GM18907 (cell line): ENCODE results near the gene GLS.
A peak's percentile ranks its signal among the peaks of the same experiment; 100 is the strongest.
"Not testable (repeated sequence)": the region's sequence is repeated elsewhere in the genome, so short reads cannot be mapped to it uniquely, and the experiment has no call there.

Experiments used
- ATAC-seq: cut with Tn5 transposase; IDR thresholded peaks from one replicate; pipeline ENCODE4 v1.9.1; 2021; ENCODE audit warnings: mild to moderate bottlenecking, moderate library complexity; ENCODE audit not compliant: unreplicated experiment

The GLS gene

GRCh38 chr2:190882856-190883582 lies 2.4 kb downstream of the GLS start:
- ATAC-seq = no peak

GRCh38 chr2:190885844-190886243 lies 5.2 kb downstream of the GLS start:
- not testable (repeated sequence) for ATAC-seq

- ATAC-seq = peak; percentile 63
These were observed 6.5 kb downstream of the GLS start for GRCh38 chr2:190887089-190887488.

- ATAC-seq = no peak
These were observed 7.8 kb downstream of the GLS start for GRCh38 chr2:190888449-190888848.

- ATAC-seq = no peak
These were observed 8.7 kb downstream of the GLS start for GRCh38 chr2:190889175-190889943.

GRCh38 chr2:190891372-190891771 lies 10.8 kb downstream of the GLS start:
- ATAC-seq = peak; percentile 58

GRCh38 chr2:190891889-190892288 lies 11.3 kb downstream of the GLS start:
- no peak for ATAC-seq

GRCh38 chr2:190893157-190893556 lies 12.5 kb downstream of the GLS start:
- ATAC-seq = no peak

- ATAC-seq = no peak
These were observed 15.9 kb downstream of the GLS start for GRCh38 chr2:190896477-190896876.

- no peak for ATAC-seq
These were observed 23.3 kb downstream of the GLS start for GRCh38 chr2:190903693-190904450.

GRCh38 chr2:190904640-190905261 lies 24.1 kb downstream of the GLS start:
- no peak for ATAC-seq

GRCh38 chr2:190908532-190908931 lies 27.9 kb downstream of the GLS start:
- no peak for ATAC-seq

- ATAC-seq = no peak
These were observed 29.1 kb downstream of the GLS start for GRCh38 chr2:190909680-190910079.

GRCh38 chr2:190910341-190911136 lies 29.9 kb downstream of the GLS start:
- ATAC-seq = no peak

GRCh38 chr2:190911813-190912212 lies 31.2 kb downstream of the GLS start:
- peak; percentile 92 for ATAC-seq

- no peak for ATAC-seq
These were observed 32.1 kb downstream of the GLS start for GRCh38 chr2:190912726-190913125.

- ATAC-seq = no peak
These were observed 33.1 kb downstream of the GLS start for GRCh38 chr2:190913725-190914124.

- no peak for ATAC-seq
These were observed 36.2 kb downstream of the GLS start for GRCh38 chr2:190916829-190917228.

GRCh38 chr2:190920085-190920484 lies 39.5 kb downstream of the GLS start:
- no peak for ATAC-seq

GRCh38 chr2:190922376-190922775 lies 41.8 kb downstream of the GLS start:
- ATAC-seq = no peak
